H1 (cell line): ENCODE results near the gene SLC2A13. TPM values are rescaled to one million over a fixed set of nuclear protein-coding genes. Genes with fewer than 3 reads are reported as not detected.

Experiments used
- BCL11A ChIP-seq, 2 experiments: IDR thresholded peaks; one replicate each; pipeline ENCODE4 v1.6.1; 2011; ENCODE audit warnings: low read depth in 2 of 2, low read length in 2 of 2, mild to moderate bottlenecking in 2 of 2
- EZH2 ChIP-seq: fragments of 200-600 bp; sonication (generic); IDR thresholded peaks from 2 replicates; pipeline ENCODE4 v1.7.1; 2012; ENCODE audit warnings: low read depth, mild to moderate bottlenecking, moderate library complexity, low read length, inconsistent platforms; ENCODE audit not compliant: severe bottlenecking
- GTF2F1 ChIP-seq: IDR thresholded peaks from 2 replicates; pipeline ENCODE4 v1.6.1; 2012; ENCODE audit warnings: low read depth, low read length, improper control_type of control experiment, borderline replicate concordance
- HDAC6 ChIP-seq: IDR thresholded peaks from one replicate; pipeline ENCODE4 v1.7.1; 2012; ENCODE audit warnings: low read depth, mild to moderate bottlenecking, inconsistent platforms, low read length, moderate library complexity
- KDM4A ChIP-seq: IDR thresholded peaks from one replicate; pipeline ENCODE4 v1.7.1; 2012; ENCODE audit warnings: low read depth, mild to moderate bottlenecking, moderate library complexity, low read length, inconsistent platforms; ENCODE audit not compliant: severe bottlenecking
- SP2 ChIP-seq: IDR thresholded peaks from 2 replicates; pipeline ENCODE4 v1.6.1; 2012; ENCODE audit warnings: mild to moderate bottlenecking, low read length, inconsistent platforms
- TAF7 ChIP-seq: optimal IDR thresholded peaks from 2 replicates; pipeline ENCODE3; 2011; ENCODE audit warnings: low read depth, mild to moderate bottlenecking, inconsistent platforms, low read length, moderate library complexity, borderline replicate concordance
- polyA plus RNA-seq, 7 experiments: library from polyadenylated mRNA; depleted of rRNA in 3 of 7; stranded (reverse) in 5 of 7; unstranded in 2 of 7; fragments of >200 nt in 5 of 7; fragments of 200-250 nt in 2 of 7; gene quantifications; 1 replicate in 5 of 7; 2 replicates in 1 of 7; 4 replicates in 1 of 7; pipeline versions ENCODE4 v1.2.1 to v1.2.3, GENCODE V29; 2011 to 2013; ENCODE audit warnings: missing spikeins in 2 of 7, mixed read lengths in 2 of 7
- total RNA-seq: library from RNA; stranded (reverse); fragmentation: NEBNext Ultra II Directional; extraction: Animal tissue kit (Norgen Biotek cat#: 25700); gene quantifications from 2 replicates; pipeline ENCODE4 v1.2.1, GENCODE V29; 2021
- TF ChIP-seq, protein P1 (sequence below): fragments of 300-600 bp; sonication (generic); IDR thresholded peaks from 2 replicates; pipeline ENCODE4 v1.7.1; 2012; ENCODE audit warnings: low read length, moderate library complexity, mild to moderate bottlenecking, inconsistent platforms; ENCODE audit not compliant: insufficient replicate concordance
- TF ChIP-seq, protein P2 (sequence below): IDR thresholded peaks from 2 replicates; pipeline ENCODE4 v1.6.1; 2012; ENCODE audit warnings: inconsistent platforms
- TF ChIP-seq, protein P3 (sequence below): IDR thresholded peaks from 2 replicates; pipeline ENCODE4 v1.6.1; 2011; ENCODE audit warnings: low read length, improper control_type of control experiment

The SLC2A13 gene
- total and polyA plus RNA-seq, 2 of the 8 experiments (the other 6 are each of a cell fraction or from before 2014, with no cell fraction given), result 2.8 to 9.6 TPM

DNA sequence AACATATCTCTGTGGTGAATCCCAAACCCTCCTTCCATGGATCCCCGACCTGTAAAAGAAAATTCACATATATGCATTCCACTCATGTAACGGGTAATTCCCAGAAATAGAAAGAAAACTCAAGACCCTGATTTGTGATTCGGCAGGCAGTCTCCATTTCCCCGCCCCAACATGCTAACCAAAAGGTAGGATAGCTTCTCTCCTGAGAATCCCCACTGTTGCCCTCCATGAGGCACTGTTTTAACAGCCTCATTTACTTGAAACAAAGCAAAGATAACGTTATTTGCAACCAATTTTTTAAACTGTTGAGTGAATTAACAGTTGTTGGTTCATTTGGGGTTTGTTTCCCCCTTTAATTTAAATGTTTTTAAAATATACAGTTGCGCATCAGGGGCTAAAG lies 774 bp upstream of the SLC2A13 start (continued):
- TF ChIP-seq, protein P1, sequence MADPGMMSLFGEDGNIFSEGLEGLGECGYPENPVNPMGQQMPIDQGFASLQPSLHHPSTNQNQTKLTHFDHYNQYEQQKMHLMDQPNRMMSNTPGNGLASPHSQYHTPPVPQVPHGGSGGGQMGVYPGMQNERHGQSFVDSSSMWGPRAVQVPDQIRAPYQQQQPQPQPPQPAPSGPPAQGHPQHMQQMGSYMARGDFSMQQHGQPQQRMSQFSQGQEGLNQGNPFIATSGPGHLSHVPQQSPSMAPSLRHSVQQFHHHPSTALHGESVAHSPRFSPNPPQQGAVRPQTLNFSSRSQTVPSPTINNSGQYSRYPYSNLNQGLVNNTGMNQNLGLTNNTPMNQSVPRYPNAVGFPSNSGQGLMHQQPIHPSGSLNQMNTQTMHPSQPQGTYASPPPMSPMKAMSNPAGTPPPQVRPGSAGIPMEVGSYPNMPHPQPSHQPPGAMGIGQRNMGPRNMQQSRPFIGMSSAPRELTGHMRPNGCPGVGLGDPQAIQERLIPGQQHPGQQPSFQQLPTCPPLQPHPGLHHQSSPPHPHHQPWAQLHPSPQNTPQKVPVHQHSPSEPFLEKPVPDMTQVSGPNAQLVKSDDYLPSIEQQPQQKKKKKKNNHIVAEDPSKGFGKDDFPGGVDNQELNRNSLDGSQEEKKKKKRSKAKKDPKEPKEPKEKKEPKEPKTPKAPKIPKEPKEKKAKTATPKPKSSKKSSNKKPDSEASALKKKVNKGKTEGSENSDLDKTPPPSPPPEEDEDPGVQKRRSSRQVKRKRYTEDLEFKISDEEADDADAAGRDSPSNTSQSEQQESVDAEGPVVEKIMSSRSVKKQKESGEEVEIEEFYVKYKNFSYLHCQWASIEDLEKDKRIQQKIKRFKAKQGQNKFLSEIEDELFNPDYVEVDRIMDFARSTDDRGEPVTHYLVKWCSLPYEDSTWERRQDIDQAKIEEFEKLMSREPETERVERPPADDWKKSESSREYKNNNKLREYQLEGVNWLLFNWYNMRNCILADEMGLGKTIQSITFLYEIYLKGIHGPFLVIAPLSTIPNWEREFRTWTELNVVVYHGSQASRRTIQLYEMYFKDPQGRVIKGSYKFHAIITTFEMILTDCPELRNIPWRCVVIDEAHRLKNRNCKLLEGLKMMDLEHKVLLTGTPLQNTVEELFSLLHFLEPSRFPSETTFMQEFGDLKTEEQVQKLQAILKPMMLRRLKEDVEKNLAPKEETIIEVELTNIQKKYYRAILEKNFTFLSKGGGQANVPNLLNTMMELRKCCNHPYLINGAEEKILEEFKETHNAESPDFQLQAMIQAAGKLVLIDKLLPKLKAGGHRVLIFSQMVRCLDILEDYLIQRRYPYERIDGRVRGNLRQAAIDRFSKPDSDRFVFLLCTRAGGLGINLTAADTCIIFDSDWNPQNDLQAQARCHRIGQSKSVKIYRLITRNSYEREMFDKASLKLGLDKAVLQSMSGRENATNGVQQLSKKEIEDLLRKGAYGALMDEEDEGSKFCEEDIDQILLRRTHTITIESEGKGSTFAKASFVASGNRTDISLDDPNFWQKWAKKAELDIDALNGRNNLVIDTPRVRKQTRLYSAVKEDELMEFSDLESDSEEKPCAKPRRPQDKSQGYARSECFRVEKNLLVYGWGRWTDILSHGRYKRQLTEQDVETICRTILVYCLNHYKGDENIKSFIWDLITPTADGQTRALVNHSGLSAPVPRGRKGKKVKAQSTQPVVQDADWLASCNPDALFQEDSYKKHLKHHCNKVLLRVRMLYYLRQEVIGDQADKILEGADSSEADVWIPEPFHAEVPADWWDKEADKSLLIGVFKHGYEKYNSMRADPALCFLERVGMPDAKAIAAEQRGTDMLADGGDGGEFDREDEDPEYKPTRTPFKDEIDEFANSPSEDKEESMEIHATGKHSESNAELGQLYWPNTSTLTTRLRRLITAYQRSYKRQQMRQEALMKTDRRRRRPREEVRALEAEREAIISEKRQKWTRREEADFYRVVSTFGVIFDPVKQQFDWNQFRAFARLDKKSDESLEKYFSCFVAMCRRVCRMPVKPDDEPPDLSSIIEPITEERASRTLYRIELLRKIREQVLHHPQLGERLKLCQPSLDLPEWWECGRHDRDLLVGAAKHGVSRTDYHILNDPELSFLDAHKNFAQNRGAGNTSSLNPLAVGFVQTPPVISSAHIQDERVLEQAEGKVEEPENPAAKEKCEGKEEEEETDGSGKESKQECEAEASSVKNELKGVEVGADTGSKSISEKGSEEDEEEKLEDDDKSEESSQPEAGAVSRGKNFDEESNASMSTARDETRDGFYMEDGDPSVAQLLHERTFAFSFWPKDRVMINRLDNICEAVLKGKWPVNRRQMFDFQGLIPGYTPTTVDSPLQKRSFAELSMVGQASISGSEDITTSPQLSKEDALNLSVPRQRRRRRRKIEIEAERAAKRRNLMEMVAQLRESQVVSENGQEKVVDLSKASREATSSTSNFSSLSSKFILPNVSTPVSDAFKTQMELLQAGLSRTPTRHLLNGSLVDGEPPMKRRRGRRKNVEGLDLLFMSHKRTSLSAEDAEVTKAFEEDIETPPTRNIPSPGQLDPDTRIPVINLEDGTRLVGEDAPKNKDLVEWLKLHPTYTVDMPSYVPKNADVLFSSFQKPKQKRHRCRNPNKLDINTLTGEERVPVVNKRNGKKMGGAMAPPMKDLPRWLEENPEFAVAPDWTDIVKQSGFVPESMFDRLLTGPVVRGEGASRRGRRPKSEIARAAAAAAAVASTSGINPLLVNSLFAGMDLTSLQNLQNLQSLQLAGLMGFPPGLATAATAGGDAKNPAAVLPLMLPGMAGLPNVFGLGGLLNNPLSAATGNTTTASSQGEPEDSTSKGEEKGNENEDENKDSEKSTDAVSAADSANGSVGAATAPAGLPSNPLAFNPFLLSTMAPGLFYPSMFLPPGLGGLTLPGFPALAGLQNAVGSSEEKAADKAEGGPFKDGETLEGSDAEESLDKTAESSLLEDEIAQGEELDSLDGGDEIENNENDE, result no peak
- TF ChIP-seq HDAC6 (no peak), BCL11A (IDR thresholded peaks at IDR 0.05; ENCODE audit: low read depth in 2 of 2, low read length in 2 of 2) (no peak), EZH2 (no peak), TAF7 (no peak), KDM4A (no peak), SP2 (no peak), GTF2F1 (no peak)
- TF ChIP-seq, protein P2, sequence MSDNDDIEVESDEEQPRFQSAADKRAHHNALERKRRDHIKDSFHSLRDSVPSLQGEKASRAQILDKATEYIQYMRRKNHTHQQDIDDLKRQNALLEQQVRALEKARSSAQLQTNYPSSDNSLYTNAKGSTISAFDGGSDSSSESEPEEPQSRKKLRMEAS, result no peak
- TF ChIP-seq, protein P3, sequence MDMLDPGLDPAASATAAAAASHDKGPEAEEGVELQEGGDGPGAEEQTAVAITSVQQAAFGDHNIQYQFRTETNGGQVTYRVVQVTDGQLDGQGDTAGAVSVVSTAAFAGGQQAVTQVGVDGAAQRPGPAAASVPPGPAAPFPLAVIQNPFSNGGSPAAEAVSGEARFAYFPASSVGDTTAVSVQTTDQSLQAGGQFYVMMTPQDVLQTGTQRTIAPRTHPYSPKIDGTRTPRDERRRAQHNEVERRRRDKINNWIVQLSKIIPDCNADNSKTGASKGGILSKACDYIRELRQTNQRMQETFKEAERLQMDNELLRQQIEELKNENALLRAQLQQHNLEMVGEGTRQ, result no peak
